HG02571 (cell line): ENCODE data around the gene HOXB3.

ENCODE experiments used
- ATAC-seq: cut with Tn5 transposase; IDR thresholded peaks from one replicate; pipeline ENCODE4 v1.9.1; 2021; ENCODE audit warnings: mild to moderate bottlenecking, moderate library complexity; ENCODE audit not compliant: unreplicated experiment

The HOXB3 gene

GRCh38 chr17:48626245-48627117 is 36.4 kb upstream of the HOXB3 start, which contains the start of gene HOXB9:
Gene HOXB9, minus strand, starts transcription at chr17:48626358. Its CDS starts 89 bp downstream, at chr17:48626269.
- no peak for ATAC-seq

GRCh38 chr17:48625495-48626244 is 35.6 kb upstream of the HOXB3 start:
- no peak for ATAC-seq

- no peak for ATAC-seq
Observed at GRCh38 chr17:48624544-48625494, 34.8 kb upstream of the HOXB3 start.

- no peak for ATAC-seq
Observed at GRCh38 chr17:48624118-48624517, 34.1 kb upstream of the HOXB3 start.

GRCh38 chr17:48623583-48623982 is 33.5 kb upstream of the HOXB3 start:
- no peak for ATAC-seq

DNA sequence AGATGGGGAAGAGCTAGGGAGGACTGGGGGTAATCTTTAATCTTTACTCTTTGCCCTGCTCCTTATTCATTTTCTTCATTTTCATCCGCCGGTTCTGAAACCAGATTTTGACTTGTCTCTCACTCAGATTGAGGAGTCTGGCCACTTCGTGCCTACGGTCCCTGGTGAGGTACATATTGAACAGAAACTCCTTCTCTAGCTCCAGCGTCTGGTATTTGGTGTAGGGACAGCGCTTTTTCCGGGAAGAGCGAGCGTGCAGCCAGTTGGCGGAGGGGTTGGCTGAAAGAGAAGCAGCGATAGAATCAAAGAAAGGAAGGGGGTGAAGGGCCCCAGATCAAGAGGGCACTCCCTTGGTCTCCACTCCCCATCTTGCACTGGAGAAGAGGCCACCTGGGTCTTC is 32.8 kb upstream of the HOXB3 start:
- no peak for ATAC-seq

- ATAC-seq = no peak
Observed at GRCh38 chr17:48621410-48622392, 31.7 kb upstream of the HOXB3 start.

- ATAC-seq = no peak
Observed at GRCh38 chr17:48620461-48621139, 30.6 kb upstream of the HOXB3 start.

- no peak for ATAC-seq
Observed at GRCh38 chr17:48619826-48620449, 29.9 kb upstream of the HOXB3 start.

GRCh38 chr17:48618256-48618896 is 28.3 kb upstream of the HOXB3 start:
- ATAC-seq = no peak

DNA sequence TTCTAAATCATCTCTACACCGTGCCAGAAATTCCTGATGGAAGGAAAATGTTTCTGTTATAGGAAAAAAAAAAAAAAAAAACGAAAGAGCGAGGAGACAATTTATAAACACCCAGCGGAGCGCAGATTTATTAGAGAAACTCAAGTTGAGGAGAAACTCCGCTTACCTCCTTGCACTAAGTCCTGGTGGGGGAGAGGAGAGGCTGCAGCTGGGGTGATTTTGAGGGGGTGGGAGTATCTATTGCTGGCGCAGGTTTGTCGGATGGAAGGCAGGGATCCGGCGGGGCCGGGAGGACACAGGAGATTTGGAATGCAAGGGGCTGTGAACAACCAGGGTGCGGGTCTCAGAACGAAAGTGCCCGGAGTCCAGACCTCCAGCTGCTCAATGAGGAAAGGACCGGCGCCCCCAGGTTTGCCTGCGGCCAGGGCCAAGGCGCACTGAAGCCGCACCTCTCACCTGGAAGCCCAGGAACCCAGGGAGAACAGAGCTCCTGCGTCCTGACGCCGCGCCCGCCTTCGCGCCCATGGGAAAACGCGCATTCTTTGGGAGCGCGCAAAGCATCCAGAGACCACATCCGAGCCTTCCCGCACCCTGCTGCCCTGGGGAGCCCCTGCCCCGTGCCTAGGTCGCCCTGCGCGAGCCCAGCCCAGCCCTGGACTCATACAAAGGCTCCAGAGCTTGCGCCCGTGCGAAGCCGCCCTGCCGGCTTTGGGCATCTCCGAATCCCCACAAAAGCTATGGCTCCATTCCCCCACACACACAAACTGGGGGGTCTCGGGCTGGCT is 27.6 kb upstream of the HOXB3 start:
- no peak for ATAC-seq

- no peak for ATAC-seq
Observed at GRCh38 chr17:48616717-48617470, 26.9 kb upstream of the HOXB3 start.

DNA sequence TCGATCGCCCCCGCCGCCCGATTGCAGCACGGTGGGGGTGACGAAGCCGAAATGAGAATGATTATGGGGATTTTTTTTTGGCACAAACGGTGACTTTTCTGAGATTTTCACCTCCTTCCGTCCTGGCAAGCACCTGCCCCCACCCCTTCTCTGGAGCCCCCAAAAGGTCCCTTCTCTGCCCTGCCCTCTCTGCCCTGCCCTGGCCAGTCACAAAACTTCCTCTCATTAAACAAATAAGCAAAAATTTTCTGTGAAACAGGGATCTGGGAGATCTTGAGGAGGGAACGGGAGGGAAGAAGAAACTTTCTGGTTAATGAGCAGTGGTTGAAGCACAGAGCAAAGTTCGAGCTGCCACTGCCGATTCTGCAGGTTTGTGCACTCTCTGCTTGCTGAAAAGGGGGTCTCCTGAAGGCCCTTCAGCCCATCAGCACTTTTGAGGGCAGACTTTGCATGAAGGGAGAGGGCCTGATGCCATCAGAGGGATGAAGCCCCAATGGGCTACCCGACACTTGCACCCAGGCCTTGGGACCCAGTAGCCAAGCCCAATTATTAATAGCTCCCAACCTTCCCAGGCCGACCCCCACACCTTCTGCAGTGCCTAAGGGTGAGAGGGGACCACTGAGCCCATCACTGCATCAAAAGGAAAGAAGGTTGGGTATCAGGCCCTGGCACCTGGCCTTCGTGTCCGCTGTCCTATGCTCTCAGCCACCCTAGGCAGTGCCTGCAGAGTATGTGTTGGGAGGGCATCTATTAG is 26.1 kb upstream of the HOXB3 start:
- ATAC-seq = no peak

DNA sequence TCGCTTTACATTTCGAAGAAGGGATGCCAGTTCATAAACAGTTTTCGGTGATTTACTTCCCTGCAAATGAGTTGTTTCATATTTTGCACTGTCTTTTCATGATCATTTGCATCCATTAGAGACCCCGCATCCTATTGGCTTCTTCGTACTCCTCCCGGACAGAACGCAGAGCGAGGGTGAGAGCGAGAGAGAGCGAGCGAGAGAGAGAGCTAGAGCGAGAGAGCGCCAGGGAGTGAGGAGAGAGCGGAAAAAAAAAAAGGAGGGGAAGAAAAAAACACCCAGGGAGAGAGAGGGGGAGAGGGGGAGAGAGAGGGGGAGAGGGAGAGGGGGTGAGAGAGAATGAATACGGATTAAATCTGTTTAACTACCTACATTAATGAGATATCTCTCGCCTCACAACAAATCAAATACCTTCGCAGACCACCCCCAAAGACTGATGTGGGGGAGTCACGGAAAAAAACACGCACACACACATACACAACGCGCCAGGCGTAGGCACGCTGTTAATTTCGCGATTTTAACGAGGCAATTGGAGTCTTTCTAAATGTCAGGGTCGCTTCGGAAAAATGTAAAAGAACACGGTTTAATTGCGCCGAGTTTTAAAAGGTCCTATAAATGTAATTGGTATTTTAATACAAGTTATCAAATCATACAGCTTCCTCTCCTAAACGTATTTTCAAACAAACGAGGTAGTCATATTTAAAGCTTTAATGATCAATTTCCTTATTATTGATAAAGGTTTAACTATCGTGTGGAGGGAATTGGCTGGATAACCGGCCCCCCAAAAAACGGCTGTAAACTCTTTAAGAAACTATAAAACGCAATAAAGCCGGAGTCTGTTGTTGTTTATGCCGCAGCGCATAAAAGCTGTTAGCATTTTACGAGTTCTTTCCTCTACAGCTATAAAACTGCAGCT is 25.3 kb upstream of the HOXB3 start, which contains the start of gene HOXB8:
HOXB8 (minus strand) TSS at position 246 of the 916 bp plus-strand sequence. CDS start 588 bp downstream, outside the sequence.
- ATAC-seq = no peak
